ENCODE data around the gene LRRC56.

DNA sequence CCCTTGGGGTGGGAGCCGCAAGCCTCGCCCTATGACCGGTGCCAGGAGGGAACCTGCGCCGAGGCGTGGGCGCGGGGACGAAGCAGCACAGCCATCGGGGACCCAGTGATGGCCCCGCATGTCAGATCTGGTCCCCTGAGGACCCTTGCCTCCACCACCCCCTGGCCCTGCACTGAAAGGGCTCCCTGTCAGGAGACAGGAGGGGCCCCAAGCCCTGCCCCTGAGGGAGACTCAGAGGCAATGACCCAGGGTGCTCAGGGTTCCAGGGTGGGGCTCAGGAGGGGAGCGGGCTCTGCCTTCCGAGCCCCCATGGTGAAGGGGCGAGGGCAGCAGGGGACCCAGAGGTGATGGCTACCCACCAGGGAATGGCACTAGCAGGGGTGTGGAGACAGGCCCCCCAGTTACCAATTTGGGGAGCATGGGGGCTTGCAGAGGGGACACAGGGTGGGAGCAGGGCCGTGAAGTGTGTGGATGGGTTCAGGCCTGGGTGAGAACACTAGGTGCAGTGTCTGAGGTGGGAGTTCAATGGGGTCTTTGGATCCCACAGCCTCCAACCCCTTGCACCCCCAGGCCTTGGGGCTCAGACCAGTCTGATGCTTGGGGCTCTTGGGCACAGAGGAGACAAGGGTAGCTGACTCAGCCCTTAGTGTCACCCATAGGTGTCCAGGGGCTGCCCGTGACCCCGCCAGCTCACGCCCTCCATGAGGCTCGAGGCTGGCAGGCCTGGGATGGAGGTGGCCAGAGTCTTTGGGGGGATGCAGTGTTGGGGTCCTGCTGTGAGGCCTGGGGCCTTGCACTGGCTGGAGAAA is 499 bp downstream of the LRRC56 start:
- TF ChIP-seq, protein P1, sequence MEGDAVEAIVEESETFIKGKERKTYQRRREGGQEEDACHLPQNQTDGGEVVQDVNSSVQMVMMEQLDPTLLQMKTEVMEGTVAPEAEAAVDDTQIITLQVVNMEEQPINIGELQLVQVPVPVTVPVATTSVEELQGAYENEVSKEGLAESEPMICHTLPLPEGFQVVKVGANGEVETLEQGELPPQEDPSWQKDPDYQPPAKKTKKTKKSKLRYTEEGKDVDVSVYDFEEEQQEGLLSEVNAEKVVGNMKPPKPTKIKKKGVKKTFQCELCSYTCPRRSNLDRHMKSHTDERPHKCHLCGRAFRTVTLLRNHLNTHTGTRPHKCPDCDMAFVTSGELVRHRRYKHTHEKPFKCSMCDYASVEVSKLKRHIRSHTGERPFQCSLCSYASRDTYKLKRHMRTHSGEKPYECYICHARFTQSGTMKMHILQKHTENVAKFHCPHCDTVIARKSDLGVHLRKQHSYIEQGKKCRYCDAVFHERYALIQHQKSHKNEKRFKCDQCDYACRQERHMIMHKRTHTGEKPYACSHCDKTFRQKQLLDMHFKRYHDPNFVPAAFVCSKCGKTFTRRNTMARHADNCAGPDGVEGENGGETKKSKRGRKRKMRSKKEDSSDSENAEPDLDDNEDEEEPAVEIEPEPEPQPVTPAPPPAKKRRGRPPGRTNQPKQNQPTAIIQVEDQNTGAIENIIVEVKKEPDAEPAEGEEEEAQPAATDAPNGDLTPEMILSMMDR (conservative IDR thresholded peaks at IDR 0.05 in 1 of 2, IDR thresholded peaks at IDR 0.05 in 1 of 2; ENCODE audit: extremely low read depth in 1 of 2, insufficient read depth in 1 of 2, low read depth in 1 of 2, low read length in 2 of 2), result no peak
- no peak for TF ChIP-seq EZH2 (IDR thresholded peaks at IDR 0.05; ENCODE audit: borderline replicate concordance, low read length)
